ENCODE measurements around the gene PTGER2. TPM values are rescaled to one million over a fixed set of nuclear protein-coding genes. Genes with fewer than 3 reads are reported as not detected.

Gene PTGER2
- total RNA-seq, 2 donors from 2014 or later = 2.3 TPM; not detected in 1

- H3K27me3 ChIP-seq = no peaks in the 10 kb centered on the region
- H3K9me3 ChIP-seq = no peaks in the 10 kb centered on the region
- H3K36me3 ChIP-seq (replicated peaks in 1 of 2; ENCODE audit: insufficient read depth in 1 of 2, low read depth in 2 of 2) = no peaks in the 10 kb centered on the region
- no peaks in the 10 kb centered on the region for H3K4me1 ChIP-seq
- intact Hi-C loops (cut with DNase I) = no loop called here
- no peak for TF ChIP-seq POLR2A (IDR thresholded peaks at IDR 0.05)
- TF ChIP-seq CTCF (IDR thresholded peaks at IDR 0.05) = no peak
- DNase-seq = no peak
- no peak overlapping the region for H3K27ac ChIP-seq
- WGBS, 2 donors = 37 to 42% methylated on average over 3 of the region's 3 CpGs
- ATAC-seq = no peak
- H3K4me3 ChIP-seq = no peak overlapping the region
These were observed 52.7 kb downstream of the PTGER2 start for GRCh38 chr14:52366796-52367315.

- Histone ChIP-seq H3K4me3 (no peak overlapping the region), H3K4me1 (no peaks in the 10 kb centered on the region), H3K36me3 (replicated peaks in 1 of 2; ENCODE audit: insufficient read depth in 1 of 2, low read depth in 2 of 2) (no peaks in the 10 kb centered on the region), H3K9me3 (no peaks in the 10 kb centered on the region), H3K27me3 (no peaks in the 10 kb centered on the region), H3K27ac (no peak overlapping the region)
- WGBS, 2 donors = 44 to 59% methylated on average over 3 of the region's 3 CpGs
- intact Hi-C loops (cut with DNase I) = no loop called here
- DNase-seq = no peak
- ATAC-seq = no peak
- no peak for TF ChIP-seq CTCF (IDR thresholded peaks at IDR 0.05)
- TF ChIP-seq POLR2A (IDR thresholded peaks at IDR 0.05) = no peak
These were observed 55.2 kb downstream of the PTGER2 start for GRCh38 chr14:52369305-52369801.

- DNase-seq (no peak), ATAC-seq (no peak)
- H3K4me1 ChIP-seq = no peaks in the 10 kb centered on the region
- WGBS, 2 donors = 47 to 68% methylated on average over 4 of the region's 4 CpGs
- H3K4me3 ChIP-seq = no peak overlapping the region
- no peaks in the 10 kb centered on the region for H3K36me3 ChIP-seq (replicated peaks in 1 of 2; ENCODE audit: insufficient read depth in 1 of 2, low read depth in 2 of 2)
- H3K27me3 ChIP-seq = no peaks in the 10 kb centered on the region
- no peaks in the 10 kb centered on the region for H3K9me3 ChIP-seq
- H3K27ac ChIP-seq = no peak overlapping the region
- intact Hi-C loops (cut with DNase I) = no loop called here
- TF ChIP-seq CTCF (IDR thresholded peaks at IDR 0.05) (no peak), POLR2A (IDR thresholded peaks at IDR 0.05) (no peak)
These were observed 56.4 kb downstream of the PTGER2 start for GRCh38 chr14:52370406-52370935.

- intact Hi-C loops (cut with DNase I) = no loop called here
- TF ChIP-seq CTCF (IDR thresholded peaks at IDR 0.05) = no peak
- TF ChIP-seq POLR2A (IDR thresholded peaks at IDR 0.05) = no peak
- no peak for DNase-seq
- H3K27me3 ChIP-seq = no peaks in the 10 kb centered on the region
- no peak overlapping the region for H3K27ac ChIP-seq
- H3K36me3 ChIP-seq (replicated peaks in 1 of 2; ENCODE audit: insufficient read depth in 1 of 2, low read depth in 2 of 2) = no peaks in the 10 kb centered on the region
- H3K9me3 ChIP-seq = no peaks in the 10 kb centered on the region
- WGBS, 2 donors = 83 to 96% methylated on average over 3 of the region's 3 CpGs
- no peaks in the 10 kb centered on the region for H3K4me1 ChIP-seq
- ATAC-seq = no peak
- no peak overlapping the region for H3K4me3 ChIP-seq
These were observed 63.8 kb downstream of the PTGER2 start for GRCh38 chr14:52377940-52378339.

Other genes with a start within 250 kb of the PTGER2 start
- 10 to 100 TPM; 34.6 to 37.6 TPM for gene NID2, start 245.3 kb upstream of the PTGER2 start, total RNA-seq
- gene PTGDR, start 46.6 kb upstream of the PTGER2 start, total RNA-seq = under 1 TPM in 1 of 2 donors, not detected in 1; 0.26 TPM
- 1 to 10 TPM; 4.0 to 7.5 TPM for gene TXNDC16, start 238.2 kb downstream of the PTGER2 start, total RNA-seq
- gene GPR137C, start 238.5 kb downstream of the PTGER2 start, total RNA-seq = under 1 TPM in 1 of 2 donors, not detected in 1; under 0.01 TPM